Stimulated activated CD4-positive, alpha-beta T cell treated with anti-CD3 and anti-CD28 coated beads, Interleukin-1b, Interleukin-23, amount 100 ng/mL, for 24 hours (primary cell): ENCODE data around the gene CASZ1.

Experiments used
- DNase-seq, 4 experiments: peaks; one replicate each; pipeline ENCODE4 v3.0.0-alpha.2; 2020; ENCODE audit warnings: low read depth in 4 of 4, low spot score in 1 of 4

CASZ1 gene

DNA sequence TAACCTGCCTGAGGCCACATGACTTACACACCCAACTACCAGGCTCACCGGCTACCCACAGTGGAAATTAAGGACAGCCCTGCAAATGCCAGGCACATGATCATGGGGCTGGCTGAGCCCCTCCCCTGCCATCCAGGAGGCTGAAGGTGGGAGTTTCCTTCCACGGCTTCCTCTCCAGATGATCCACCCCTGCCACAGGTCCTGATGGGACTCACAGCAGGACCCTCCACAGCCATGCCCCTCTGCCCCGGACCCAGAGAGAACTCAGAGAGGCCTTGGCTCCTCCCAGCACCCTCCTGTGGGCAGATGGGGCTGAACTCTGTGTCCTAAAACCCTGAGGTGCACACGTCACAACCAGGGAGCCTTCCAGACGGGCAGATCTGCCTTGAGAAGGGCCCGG is 29.1 kb upstream of the CASZ1 start:
- DNase-seq, result no peak

DNA sequence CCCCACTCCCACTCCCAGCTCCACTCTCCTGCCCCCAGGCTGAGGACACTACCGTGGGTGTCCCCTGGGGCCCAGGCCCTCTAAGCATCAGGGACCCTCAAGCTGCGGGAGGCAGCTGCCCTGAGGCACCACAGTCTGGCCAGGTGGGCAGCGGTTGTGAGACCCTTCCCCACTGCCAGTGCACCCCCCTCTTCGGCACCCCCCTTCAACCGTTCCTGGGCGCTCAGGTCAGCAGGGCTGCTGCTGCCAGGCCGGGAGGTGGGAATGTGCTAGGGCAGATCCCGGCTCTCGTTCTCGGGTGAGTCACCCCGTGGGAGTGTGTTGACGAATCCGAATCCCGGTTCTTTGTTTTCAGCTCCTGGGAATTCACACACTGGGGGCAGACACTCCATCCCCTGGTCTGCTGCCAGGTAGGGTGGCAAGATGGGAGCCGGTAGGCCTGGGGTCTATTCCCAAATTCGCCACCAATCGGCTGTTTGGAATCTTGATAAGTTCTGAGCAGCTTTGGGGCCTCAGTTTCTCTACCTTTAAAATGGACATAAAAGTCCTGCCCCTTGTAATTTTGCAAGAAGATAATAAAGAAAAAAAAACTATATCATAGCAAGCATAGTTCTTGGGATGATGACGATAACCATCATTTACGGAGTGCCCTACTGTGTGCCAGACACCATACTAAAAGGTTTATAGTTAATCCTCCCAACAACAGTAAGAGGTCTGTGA is 28.5 kb upstream of the CASZ1 start:
- DNase-seq, result no peak

DNA sequence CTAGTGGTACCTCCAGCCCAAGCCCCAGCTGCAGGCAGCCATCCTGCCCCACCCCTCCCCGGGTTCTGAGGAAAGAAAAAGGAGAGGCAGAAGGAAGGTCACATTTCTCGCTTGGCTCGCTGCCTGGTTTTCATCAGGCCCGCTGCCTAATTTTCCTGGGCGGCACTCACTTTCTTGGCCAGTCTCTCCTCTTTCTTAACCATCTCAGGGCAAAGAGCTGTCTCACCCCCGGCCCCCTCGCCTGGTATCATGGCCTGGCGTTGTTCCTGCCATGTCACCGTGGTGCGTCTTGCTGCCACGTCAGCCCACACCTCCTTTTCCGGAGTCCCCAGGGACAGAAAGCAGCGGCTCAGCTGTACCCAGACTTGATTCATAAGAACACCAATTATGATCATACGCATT is 26.6 kb upstream of the CASZ1 start:
- no peak for DNase-seq

DNA sequence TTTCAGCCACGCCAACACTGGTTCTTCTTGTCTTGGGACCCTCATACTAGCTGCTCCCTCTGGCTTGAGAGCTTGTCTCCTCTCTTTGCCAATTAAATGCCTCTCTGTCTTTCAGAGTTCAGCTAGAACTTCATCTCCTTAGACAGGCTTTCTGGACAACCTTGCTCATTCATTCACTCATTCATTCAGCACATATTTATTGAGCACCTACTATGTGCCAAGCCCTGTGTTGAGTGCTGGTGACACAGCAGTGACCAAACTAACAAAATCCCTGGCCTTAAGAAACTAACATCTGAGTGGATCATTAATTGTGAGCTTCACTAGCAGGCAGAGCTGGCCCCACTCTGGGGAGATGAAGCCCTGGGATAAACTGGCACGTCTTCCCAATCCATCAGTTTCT is 24.9 kb upstream of the CASZ1 start:
- no peak for DNase-seq

DNA sequence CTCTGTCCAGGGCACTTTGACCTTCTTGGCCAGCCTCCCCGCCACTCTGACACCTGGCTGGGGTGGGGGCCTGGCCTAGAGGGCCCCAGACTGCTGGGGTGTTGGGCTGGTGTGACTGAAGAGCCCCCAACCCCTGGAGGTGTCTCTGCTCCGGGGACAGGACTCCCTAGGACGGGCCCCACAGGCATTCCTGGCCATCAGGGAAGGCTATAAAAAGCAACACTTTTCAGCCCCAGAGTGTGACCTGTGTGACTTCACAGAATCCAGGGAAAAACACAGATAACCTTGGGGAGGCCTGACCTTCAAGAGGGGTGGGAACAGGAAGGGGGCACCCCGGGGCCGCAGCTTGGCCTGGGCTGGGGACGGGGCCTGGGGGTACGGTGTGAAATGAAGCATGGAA is 24.0 kb upstream of the CASZ1 start:
- DNase-seq, result no peak

DNA sequence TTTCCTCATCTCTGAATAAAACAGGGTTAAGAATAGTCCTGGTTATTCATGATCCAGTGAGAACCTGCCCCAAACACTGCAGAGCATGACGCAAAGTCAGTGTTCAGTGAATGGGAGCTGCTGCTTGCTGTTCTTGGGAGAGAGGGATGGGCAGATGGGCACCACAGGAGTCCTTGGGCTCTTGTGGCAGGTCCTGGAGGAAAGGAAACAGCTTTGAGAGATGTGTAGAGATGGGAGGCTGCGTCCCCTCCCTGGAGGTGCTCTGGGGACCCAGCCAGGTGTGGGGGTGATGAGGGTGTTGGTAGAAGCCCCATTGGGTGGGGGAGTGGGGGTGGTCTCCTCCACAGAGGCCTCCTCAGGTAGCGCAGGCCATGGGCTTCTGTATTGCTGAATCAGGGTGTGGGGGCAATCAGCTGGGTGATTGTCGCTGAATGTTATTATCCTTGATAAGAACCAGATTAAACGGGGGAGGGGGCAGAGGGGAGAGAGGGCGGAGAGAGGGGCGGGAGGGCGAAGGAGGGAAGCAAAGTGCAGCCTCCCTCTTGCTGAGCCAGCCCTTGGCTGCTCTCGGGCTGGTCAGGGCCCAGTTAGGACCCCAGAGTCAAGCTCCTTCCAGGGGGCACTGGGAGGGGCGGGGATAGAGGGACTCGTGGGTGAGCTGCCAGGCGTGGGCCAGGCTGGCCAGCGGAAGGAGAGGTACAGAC is 22.9 kb upstream of the CASZ1 start:
- no peak for DNase-seq

DNA sequence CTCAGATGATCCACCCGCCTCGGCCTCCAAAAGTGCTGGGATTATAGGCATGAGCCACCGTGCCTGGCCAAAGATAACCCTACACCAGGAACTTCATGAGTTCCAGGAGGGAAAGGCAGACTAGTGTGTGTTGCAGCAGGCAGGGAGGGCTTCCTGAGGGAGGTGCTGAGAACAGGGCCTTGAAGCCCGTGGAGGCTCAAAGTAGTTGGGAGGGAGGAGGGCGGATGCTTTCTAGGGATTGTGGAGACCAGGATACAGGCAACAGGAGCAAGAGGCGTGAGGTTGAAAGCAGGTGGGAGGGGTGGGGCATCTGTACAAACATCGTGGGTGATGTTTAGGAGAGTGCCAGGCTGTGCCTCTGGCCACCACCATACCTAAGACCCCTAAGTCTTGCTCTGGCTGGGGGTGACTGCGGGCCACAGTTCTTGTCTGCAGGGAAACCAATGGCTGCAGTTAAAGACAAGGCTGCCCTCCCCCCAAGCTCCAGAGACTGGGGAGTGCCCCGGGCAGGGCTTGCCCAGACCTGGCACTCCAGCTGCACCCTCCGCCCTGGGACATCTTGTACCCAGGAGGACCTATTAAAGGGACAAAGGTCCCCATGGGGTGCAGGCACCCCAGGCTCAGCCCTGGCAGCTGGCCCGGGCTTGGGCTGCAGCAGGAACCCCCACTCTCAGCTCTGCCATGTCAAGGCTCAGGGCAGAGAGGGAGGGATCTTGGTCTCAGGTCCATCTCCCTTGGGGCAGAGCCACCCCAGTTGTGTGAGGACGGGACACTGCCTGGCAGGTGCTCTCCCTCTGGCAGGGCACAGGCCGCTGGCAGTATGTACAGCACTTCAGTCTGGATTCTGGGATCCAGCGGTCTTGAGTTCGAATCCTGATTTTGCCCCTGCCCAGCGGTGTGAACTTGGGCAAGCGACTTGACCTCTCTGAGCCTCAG is 22.1 kb upstream of the CASZ1 start:
- DNase-seq, result no peak

DNA sequence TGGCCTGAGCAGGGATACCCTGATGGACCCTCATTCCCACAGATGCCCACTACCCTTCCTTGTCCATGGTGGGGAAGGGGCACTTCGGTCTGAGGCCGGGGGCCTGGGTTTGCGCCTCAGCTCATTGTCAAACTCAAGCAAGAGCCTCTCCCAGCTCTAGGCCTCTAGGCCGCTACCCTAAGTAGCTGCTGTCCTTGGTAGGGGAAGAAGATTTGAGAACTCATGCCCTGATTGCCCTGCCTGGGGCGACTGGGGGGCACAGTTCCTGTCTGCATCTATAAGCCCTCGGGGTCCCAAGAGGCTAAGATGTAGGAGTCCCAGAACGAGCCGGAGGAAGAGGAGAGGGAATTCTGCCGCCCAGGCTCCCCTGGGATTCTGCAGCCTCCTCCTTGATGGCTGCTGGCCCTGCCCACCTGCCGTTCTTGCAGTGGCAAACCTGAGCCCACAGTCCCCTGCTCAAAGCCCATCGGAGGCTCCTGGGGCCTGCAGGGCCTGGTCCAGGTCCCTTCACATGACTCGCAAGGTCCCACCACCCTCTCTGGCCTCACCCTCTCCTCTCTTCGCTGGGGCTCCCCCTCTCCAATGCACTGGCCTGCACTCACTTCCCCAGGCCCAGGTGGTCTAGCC is 20.4 kb upstream of the CASZ1 start:
- DNase-seq, result no peak

DNA sequence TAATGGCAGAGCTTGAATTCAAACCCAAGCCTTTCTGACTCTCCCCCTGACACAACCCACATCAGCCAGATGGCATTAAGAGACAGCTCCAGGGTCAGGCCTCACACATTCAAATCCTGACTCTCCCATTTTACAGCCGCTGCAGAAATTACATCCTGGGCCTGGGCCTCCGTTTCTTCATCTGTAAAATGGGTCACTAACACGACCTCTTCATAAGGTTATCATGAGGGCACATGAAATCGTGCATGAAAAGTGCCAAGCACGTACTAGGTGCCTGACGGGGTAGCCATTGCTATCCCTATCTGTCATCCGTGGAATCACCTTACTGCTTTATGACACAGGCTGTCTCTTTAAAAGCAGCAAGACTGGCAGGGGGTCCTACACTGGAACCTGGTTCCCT is 19.8 kb upstream of the CASZ1 start:
- no peak for DNase-seq

DNA sequence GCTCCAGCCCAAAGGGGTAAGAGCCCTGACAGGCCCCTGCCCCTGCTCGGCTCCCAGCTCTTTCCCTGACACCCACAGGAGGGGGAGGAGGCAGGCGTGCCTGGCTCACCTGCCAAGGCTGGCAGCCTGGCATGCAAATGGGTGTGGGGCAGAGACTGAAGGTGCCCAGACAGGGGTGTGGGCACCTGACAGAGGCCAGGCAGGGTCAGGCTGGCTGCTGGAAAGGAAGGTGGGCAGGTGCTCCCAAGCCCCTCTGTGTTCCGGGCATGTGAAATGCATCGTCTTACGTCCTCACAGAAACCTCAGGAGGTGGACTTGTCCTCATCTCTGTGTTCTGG is 19.4 kb upstream of the CASZ1 start:
- DNase-seq, result no peak

DNA sequence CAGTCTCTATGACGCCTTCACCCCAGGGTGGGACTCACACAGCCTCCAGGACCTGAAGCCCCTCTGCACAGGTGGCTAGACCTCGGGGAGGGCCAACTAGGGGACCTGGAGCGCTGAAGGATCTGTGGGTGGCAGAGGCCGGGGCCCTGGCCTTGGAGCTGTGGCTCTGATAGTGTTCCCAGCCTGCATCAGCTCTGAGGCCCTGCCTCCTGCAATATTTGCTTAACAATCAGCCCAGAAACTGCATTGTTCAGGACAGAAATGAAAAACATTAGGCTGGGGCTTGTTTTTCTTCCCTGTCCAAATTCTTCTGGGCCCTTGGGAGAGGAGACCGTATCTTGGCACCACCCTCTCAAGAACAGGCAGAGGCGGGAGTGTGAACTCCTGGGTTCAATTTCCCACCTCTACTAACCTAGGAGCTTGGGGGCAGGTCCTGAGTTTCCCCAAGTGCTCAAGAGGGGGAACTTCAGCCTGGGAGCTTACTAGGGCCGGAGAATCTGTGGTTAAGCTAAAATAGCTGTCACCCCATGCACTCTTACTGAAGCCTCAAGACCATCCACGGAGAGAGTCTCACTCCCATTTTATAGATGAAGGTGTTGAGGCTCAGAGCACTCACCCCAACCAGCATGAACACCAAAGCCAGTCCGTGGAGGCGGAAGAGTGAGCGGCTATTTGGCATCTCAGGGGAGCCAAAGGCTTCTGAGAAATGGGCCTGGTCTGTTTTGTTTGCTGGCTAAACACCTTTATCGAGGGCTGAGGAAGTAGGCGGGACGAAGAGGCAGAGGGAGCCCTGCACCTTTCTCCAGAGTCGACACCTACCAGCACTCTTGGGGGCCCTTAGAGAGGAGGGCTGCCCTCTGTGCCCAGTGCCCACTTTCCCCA is 18.8 kb upstream of the CASZ1 start:
- DNase-seq, result no peak

DNA sequence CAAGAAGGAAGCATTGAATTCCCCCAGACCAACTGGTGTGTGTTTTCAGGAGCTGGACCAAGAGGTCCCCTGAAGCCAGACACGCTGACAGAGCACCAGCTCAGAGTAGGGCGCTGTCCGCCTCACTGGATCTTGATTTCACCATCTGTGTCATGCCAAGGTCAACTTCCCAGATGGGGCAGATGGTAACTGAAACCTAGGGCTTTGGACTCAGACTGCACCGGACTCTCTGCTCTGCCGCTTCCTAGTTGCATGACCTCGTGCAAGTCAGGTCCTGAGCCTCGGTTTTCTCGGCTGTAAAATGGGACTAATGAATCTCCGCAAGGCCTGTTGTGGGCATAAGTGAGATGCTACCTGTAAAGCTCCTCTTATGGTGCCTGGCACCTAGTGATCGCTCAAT is 17.9 kb upstream of the CASZ1 start:
- DNase-seq, result no peak

DNA sequence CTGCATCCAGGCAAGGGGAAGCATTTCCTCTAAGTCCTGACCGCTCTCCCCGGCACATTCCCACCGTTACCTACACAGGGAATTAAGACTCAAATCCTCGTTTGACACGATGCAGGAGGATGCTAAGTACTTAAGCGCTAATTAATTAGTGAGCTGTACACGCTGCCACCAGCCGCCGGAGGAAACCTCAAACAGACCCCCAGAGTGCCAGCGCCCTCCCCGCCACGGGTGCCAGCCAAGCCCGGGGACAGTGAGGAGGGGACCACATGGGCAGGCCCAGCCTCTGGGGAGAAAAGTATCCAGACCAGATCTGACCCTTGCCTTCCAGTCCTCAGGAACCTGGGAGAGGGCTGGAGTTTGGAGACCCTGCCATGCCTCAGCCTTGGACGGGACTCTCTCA is 17.4 kb upstream of the CASZ1 start:
- DNase-seq, result no peak

DNA sequence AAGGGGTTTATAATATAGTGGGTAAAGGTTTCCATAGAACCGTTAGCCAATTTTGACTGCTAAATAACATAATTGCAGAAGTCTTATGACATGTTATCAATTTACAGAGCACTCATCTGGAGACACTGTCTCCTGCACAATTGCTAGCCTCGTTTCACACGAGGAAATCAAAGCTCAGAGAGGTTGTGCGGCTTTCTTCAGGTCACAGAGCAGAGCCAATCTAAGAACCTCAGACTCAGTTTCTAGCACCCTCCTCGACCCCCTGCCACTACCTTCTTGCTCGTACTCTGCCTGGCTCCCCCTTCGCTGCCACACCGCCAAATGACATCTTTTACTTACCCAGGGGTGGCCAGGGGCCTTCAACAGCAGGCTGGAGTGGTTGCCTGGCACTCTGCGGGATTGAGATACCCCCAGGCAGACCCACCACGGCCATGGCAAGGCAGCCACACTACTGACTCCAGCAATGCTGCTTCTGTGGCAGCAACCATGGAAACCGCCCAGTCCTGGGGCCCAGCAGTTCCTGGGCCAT is 16.0 kb upstream of the CASZ1 start:
- DNase-seq, result no peak

DNA sequence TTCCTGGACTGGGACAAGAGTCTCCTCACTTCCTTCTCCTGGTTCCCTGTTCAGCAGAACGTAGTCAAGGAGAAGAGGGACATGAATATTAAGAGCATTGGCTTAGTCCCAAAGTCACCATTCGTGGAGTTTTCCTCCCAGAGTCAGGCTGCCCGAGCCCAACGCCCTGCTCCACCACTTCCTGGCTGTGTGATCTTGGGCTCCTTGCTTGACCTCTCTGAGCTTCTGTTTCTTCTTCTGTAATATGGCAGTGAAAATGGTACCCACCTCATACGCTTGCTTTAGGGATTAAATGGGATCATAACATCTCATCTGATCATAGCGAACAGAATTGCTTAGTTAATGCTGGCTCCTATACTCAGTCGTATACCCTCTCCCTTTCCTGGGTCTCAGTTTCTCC is 12.0 kb upstream of the CASZ1 start:
- DNase-seq, result no peak

DNA sequence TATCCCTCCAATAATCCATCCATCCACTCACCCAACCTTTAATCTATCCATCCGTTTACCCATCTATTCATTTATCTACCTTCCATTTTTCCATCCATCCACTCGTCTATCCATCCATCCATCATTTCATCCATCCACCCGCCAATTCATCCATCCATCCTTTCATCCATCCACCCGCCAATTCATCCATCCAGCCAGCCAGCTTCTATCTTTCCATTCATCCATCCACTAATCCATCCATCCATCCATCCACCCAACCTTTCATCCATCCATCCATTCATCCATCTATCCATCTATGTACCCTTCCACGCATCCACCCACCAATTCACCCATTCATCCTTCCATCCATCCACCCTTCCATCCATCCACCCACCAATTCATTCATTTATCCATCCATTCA is 10.5 kb upstream of the CASZ1 start:
- no peak for DNase-seq

DNA sequence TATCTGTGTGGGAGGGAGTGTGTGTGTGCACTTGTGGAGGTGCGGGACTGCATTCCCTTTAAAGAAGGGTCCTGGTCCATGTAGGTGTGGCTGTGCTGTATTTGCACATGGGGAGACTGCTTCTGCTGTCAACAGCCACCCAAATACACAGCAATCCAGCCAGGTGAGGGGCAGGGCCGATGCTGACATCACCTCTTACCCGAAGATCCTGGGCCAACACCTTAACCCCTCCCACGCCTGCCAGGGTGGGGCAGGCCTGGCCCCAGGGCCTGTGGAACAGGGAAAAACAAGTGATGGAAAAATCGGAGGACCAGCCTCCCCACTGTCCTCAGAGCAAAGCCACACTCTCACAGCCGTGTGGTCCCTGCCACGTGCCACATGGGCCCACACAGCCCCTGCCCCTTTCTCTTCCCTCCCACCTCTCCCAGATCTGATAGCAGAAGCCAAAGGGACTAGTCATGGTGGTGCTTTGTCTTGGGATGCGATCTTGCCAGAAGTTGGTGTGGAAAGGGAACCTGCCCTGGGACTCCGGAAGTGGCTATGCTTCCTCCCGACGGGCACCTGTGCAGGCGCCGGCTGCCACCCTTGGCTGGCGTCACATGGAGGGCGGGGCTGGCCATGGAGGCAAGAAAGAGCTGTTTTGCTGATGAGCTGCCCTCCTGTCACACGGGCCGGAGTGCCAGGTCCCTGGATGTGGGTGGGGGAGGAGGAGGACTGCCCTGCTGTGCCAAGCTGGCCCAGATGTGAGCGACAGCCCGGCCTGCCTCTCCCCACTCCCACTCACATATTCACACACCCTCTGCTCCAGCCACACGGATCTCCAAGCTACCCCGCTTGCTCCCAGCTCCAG is 7.8 kb upstream of the CASZ1 start:
- no peak for DNase-seq

DNA sequence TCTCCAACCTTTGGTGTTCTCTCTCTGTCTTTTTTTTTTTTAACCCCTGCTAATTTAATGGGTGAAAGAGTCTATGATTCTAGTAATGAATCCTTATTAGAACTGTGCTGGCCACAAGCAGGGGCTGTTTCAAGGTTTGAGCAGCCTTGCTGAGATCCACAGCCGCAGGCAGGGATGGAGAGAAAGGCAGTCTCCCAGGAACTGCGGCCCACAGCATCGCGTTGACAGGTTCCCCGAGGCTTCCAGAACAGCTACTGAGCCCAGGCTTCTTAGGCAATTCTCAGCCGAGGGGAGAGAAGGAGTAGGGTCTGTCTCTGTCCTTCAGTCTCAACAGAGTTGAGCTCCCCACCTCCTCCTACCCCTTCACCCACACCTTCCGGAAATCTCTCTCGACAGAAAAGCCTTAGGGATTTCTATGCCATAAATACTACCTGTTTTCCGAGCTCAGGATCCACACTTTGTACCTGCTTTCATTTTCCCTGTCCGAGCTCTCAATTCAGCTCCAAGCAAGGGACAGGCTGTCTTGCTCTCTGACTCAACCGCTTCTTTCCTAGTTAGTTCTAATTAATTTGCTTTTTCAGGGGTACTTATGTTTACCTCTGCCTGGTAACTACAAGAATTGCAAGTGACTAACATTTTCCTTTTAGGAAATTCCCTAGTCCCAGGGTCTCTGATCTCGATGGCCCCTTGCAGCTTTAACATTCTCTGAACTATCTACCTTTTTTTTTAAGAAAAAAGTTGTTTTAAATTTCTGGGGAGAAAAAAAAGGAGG is 6.7 kb upstream of the CASZ1 start:
- DNase-seq, result no peak

DNA sequence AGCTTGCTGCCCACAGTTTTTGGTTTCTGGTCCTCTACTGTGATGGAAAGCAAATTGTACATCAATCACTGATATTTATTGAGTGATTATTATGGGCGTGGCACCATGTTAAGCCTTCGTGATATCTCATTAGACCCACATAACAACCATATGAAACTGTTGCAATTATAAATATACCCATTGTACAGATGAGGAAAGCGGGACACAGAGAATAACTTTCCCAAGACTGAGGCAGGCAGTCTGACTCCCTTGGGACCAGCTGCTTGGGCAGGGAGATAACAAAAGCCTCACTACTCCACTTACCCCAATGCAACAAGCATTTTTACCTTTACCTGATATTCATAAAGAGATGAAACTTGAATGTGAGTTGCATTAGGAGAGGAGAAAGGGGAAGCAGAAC is 4.3 kb upstream of the CASZ1 start:
- DNase-seq, result no peak
